Activated naive CD4-positive, alpha-beta T cell treated with anti-CD3 and anti-CD28 coated beads, Interleukin-2, amount 10 ng/mL, durations not matched to agents 7 days and 5 days (primary cell): ENCODE data around the gene CACHD1.
"Not testable (repeated sequence)": the region's sequence is repeated elsewhere in the genome, so short reads cannot be mapped to it uniquely, and the experiment has no call there.

Source experiments
- CTCF ChIA-PET: fragments of 350-600 bp; sonication (Branson Sonifier 250); formaldehyde crosslinking; loops from one replicate; lab custom pipeline; 2021; ENCODE audit warnings: antibody characterized with exemption; lab: Charles Lee
- DNase-seq: peaks from one replicate; pipeline ENCODE4 v3.0.0-alpha.2; 2020
- H3K27ac Mint-ChIP-seq: one replicate; pipeline ENCODE4 v1.8.0; 2021; ENCODE audit warnings: mild to moderate bottlenecking, moderate library complexity, mixed read lengths
- H3K27me3 Mint-ChIP-seq: one replicate; pipeline ENCODE4 v1.8.0; 2021; ENCODE audit warnings: mild to moderate bottlenecking, mixed read lengths
- H3K36me3 Mint-ChIP-seq: one replicate; pipeline ENCODE4 v1.8.0; 2021; ENCODE audit warnings: mixed read lengths
- H3K4me1 Mint-ChIP-seq: one replicate; pipeline ENCODE4 v1.8.0; 2021; ENCODE audit warnings: mixed read lengths
- H3K4me3 Mint-ChIP-seq: one replicate; pipeline ENCODE4 v1.8.0; 2021; ENCODE audit warnings: mild to moderate bottlenecking, moderate library complexity, mixed read lengths
- H3K9me3 Mint-ChIP-seq: one replicate; pipeline ENCODE4 v1.8.0; 2021; ENCODE audit warnings: mixed read lengths

Gene CACHD1

GRCh38 chr1:64608005-64608650 is 138.2 kb downstream of the CACHD1 start:
- CTCF ChIA-PET, result no interaction called here
- Mint-ChIP-seq H3K27ac (no peak overlapping the region), H3K4me1 (no peaks in the 10 kb centered on the region), H3K27me3 (no peaks in the 10 kb centered on the region), H3K9me3 (peaks cover 13% of the 10 kb centered on the region), H3K36me3 (no peaks in the 10 kb centered on the region), H3K4me3 (no peak overlapping the region)
- no peak for DNase-seq

GRCh38 chr1:64608651-64609048 is 138.7 kb downstream of the CACHD1 start:
- no peaks in the 10 kb centered on the region for H3K27me3 Mint-ChIP-seq
- H3K27ac Mint-ChIP-seq, result no peak overlapping the region
- H3K36me3 Mint-ChIP-seq, result no peaks in the 10 kb centered on the region
- peaks cover 13% of the 10 kb centered on the region for H3K9me3 Mint-ChIP-seq
- CTCF ChIA-PET, result no interaction called here
- DNase-seq, result no peak
- no peak overlapping the region for H3K4me3 Mint-ChIP-seq
- H3K4me1 Mint-ChIP-seq, result no peaks in the 10 kb centered on the region

- H3K27ac Mint-ChIP-seq, H3K4me3 Mint-ChIP-seq, H3K4me1 Mint-ChIP-seq, H3K36me3 Mint-ChIP-seq, DNase-seq, CTCF ChIA-PET, H3K27me3 Mint-ChIP-seq: not testable (repeated sequence)
- peaks cover 13% of the 10 kb centered on the region for H3K9me3 Mint-ChIP-seq
These were observed 141.0 kb downstream of the CACHD1 start for GRCh38 chr1:64610950-64611349.

- no peaks in the 10 kb centered on the region for H3K36me3 Mint-ChIP-seq
- peaks cover 6% of the 10 kb centered on the region for H3K9me3 Mint-ChIP-seq
- H3K27me3 Mint-ChIP-seq, result no peaks in the 10 kb centered on the region
- DNase-seq, result no peak
- CTCF ChIA-PET, result no interaction called here
- H3K4me1 Mint-ChIP-seq, result peaks cover 7% of the 10 kb centered on the region
- H3K27ac Mint-ChIP-seq, result no peak overlapping the region
- H3K4me3 Mint-ChIP-seq, result no peak overlapping the region
These were observed 146.1 kb downstream of the CACHD1 start for GRCh38 chr1:64616039-64616438.

- no peak for DNase-seq
- H3K4me3 Mint-ChIP-seq, result no peak overlapping the region
- H3K4me1 Mint-ChIP-seq, result peaks cover 2% of the 10 kb centered on the region
- H3K27ac Mint-ChIP-seq, result no peak overlapping the region
- no peaks in the 10 kb centered on the region for H3K36me3 Mint-ChIP-seq
- no peaks in the 10 kb centered on the region for H3K27me3 Mint-ChIP-seq
- CTCF ChIA-PET, result interaction anchor here (1.1 kb wide), 1 partner anchor 355 kb away, joined by 3 read pairs; no protein-coding TSS in a partner anchor
- no peaks in the 10 kb centered on the region for H3K9me3 Mint-ChIP-seq
These were observed 153.8 kb downstream of the CACHD1 start for GRCh38 chr1:64623750-64624191.

GRCh38 chr1:64624218-64624713 is 154.3 kb downstream of the CACHD1 start:
- Mint-ChIP-seq H3K9me3 (no peaks in the 10 kb centered on the region), H3K27me3 (no peaks in the 10 kb centered on the region), H3K36me3 (no peaks in the 10 kb centered on the region), H3K27ac (no peak overlapping the region), H3K4me3 (no peak overlapping the region), H3K4me1 (peaks cover 2% of the 10 kb centered on the region)
- CTCF ChIA-PET, result interaction anchor here (1.1 kb wide), 1 partner anchor 355 kb away, joined by 3 read pairs; no protein-coding TSS in a partner anchor
- DNase-seq, result no peak

- H3K27ac Mint-ChIP-seq, result no peak overlapping the region
- H3K4me3 Mint-ChIP-seq, result no peak overlapping the region
- no peak for DNase-seq
- no peaks in the 10 kb centered on the region for H3K9me3 Mint-ChIP-seq
- CTCF ChIA-PET, result interaction anchor here (1.1 kb wide), 1 partner anchor 356 kb away, joined by 3 read pairs; no protein-coding TSS in a partner anchor
- H3K36me3 Mint-ChIP-seq, result no peaks in the 10 kb centered on the region
- H3K4me1 Mint-ChIP-seq, result peaks cover 3% of the 10 kb centered on the region
- H3K27me3 Mint-ChIP-seq, result no peaks in the 10 kb centered on the region
These were observed 154.9 kb downstream of the CACHD1 start for GRCh38 chr1:64624808-64625207.

GRCh38 chr1:64630611-64631010 is 160.7 kb downstream of the CACHD1 start:
- CTCF ChIA-PET, result no interaction called here
- no peak for DNase-seq
- peak overlapping the region; percentile 40 for H3K27ac Mint-ChIP-seq

GRCh38 chr1:64631346-64632034 is 161.6 kb downstream of the CACHD1 start:
- H3K36me3 Mint-ChIP-seq, result no peaks in the 10 kb centered on the region
- no peaks in the 10 kb centered on the region for H3K9me3 Mint-ChIP-seq
- peaks cover 25% of the 10 kb centered on the region for H3K4me1 Mint-ChIP-seq
- CTCF ChIA-PET, result interaction anchor here (0.7 kb wide), 1 partner anchor 53 kb away, joined by 4 read pairs; no protein-coding TSS in a partner anchor
- no peaks in the 10 kb centered on the region for H3K27me3 Mint-ChIP-seq
- no peak for DNase-seq
- no peak overlapping the region for H3K27ac Mint-ChIP-seq
- H3K4me3 Mint-ChIP-seq, result no peak overlapping the region

More at GRCh38 chr1:64630611-64631010, 160.7 kb downstream of the CACHD1 start:
- Mint-ChIP-seq H3K9me3 (no peaks in the 10 kb centered on the region), H3K4me3 (no peak overlapping the region), H3K4me1 (peaks cover 25% of the 10 kb centered on the region), H3K36me3 (no peaks in the 10 kb centered on the region), H3K27me3 (no peaks in the 10 kb centered on the region)

GRCh38 chr1:64632936-64633335 is 163.0 kb downstream of the CACHD1 start:
- H3K4me3 Mint-ChIP-seq, result no peak overlapping the region
- no peak for DNase-seq
- H3K36me3 Mint-ChIP-seq, result no peaks in the 10 kb centered on the region
- H3K27me3 Mint-ChIP-seq, result no peaks in the 10 kb centered on the region
- CTCF ChIA-PET, result no interaction called here
- no peak overlapping the region for H3K27ac Mint-ChIP-seq
- no peaks in the 10 kb centered on the region for H3K9me3 Mint-ChIP-seq
- H3K4me1 Mint-ChIP-seq, result peaks cover 29% of the 10 kb centered on the region

- no peak overlapping the region for H3K4me3 Mint-ChIP-seq
- H3K36me3 Mint-ChIP-seq, result no peaks in the 10 kb centered on the region
- no peaks in the 10 kb centered on the region for H3K27me3 Mint-ChIP-seq
- H3K27ac Mint-ChIP-seq, result no peak overlapping the region
- CTCF ChIA-PET, result no interaction called here
- no peak for DNase-seq
- H3K4me1 Mint-ChIP-seq, result no peaks in the 10 kb centered on the region
- no peaks in the 10 kb centered on the region for H3K9me3 Mint-ChIP-seq
These were observed 175.8 kb downstream of the CACHD1 start for GRCh38 chr1:64645735-64646134.

GRCh38 chr1:64650411-64650810 is 180.5 kb downstream of the CACHD1 start:
- CTCF ChIA-PET, result no interaction called here
- H3K4me3 Mint-ChIP-seq, result no peak overlapping the region
- DNase-seq, result no peak
- H3K9me3 Mint-ChIP-seq, result no peaks in the 10 kb centered on the region
- H3K4me1 Mint-ChIP-seq, result no peaks in the 10 kb centered on the region
- no peak overlapping the region for H3K27ac Mint-ChIP-seq
- no peaks in the 10 kb centered on the region for H3K36me3 Mint-ChIP-seq
- no peaks in the 10 kb centered on the region for H3K27me3 Mint-ChIP-seq

GRCh38 chr1:64651841-64652240 is 181.9 kb downstream of the CACHD1 start:
- Mint-ChIP-seq H3K4me3 (no peak overlapping the region), H3K36me3 (no peaks in the 10 kb centered on the region)

GRCh38 chr1:64653466-64653865 is 183.5 kb downstream of the CACHD1 start:
- H3K36me3 Mint-ChIP-seq, result no peaks in the 10 kb centered on the region
- no peaks in the 10 kb centered on the region for H3K9me3 Mint-ChIP-seq
- no peak overlapping the region for H3K4me3 Mint-ChIP-seq
- no peaks in the 10 kb centered on the region for H3K4me1 Mint-ChIP-seq
- no peak overlapping the region for H3K27ac Mint-ChIP-seq
- DNase-seq, result no peak
- CTCF ChIA-PET, result no interaction called here
- no peaks in the 10 kb centered on the region for H3K27me3 Mint-ChIP-seq

More at GRCh38 chr1:64651841-64652240, 181.9 kb downstream of the CACHD1 start:
- DNase-seq, result no peak
- Mint-ChIP-seq H3K4me1 (no peaks in the 10 kb centered on the region), H3K27me3 (no peaks in the 10 kb centered on the region), H3K9me3 (no peaks in the 10 kb centered on the region), H3K27ac (no peak overlapping the region)
- CTCF ChIA-PET, result no interaction called here
